ENCODE results near the gene CEBPE. TPM values are rescaled to one million over a fixed set of nuclear protein-coding genes. Genes with fewer than 3 reads are reported as not detected.

CEBPE gene
- total RNA-seq, 1 donor from 2014 or later = not detected

DNA sequence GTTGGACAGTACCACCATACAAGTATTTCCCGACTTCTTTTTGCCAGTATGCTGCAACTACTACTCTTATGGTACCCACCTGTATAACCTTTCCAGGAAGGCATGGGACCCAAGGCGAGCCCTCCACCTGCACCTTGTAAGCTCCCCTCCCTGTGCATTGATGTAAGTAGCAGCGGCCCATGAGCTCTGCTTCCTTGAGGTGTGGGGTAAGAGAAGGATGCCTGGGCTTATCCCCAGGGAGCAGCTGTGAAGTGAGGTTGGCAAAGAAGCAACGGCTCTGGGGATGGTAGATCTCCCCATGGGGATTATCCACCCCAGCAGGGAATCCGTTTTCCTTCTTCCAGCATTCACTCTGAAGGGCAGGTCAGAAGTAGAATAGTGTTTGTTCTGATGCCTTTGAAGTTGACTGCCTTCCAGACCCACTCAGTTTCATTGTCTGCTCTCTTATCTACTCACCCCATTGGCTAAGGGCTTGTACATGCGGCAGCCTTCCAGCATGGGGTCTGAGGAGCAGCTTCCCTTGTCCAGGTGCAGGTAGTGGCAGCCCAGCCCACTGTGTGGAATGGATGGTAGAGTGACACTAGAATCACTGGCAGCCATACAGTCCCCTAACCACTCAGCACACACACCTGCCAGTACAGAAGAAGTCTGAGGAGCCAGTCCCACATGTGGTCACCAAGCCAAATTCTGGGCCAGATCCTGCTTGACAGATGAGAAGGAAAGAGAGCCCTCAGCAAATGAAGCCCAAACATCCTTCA lies 17.7 kb downstream of the CEBPE start:
- DNase-seq (ENCODE audit: low read depth) = no peak
- no peak overlapping the region for H3K4me3 ChIP-seq (ENCODE audit: low read depth, low read length)
- TF ChIP-seq, protein P1, sequence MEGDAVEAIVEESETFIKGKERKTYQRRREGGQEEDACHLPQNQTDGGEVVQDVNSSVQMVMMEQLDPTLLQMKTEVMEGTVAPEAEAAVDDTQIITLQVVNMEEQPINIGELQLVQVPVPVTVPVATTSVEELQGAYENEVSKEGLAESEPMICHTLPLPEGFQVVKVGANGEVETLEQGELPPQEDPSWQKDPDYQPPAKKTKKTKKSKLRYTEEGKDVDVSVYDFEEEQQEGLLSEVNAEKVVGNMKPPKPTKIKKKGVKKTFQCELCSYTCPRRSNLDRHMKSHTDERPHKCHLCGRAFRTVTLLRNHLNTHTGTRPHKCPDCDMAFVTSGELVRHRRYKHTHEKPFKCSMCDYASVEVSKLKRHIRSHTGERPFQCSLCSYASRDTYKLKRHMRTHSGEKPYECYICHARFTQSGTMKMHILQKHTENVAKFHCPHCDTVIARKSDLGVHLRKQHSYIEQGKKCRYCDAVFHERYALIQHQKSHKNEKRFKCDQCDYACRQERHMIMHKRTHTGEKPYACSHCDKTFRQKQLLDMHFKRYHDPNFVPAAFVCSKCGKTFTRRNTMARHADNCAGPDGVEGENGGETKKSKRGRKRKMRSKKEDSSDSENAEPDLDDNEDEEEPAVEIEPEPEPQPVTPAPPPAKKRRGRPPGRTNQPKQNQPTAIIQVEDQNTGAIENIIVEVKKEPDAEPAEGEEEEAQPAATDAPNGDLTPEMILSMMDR (conservative IDR thresholded peaks at IDR 0.05; ENCODE audit: low read depth, low read length) = no peak

DNA sequence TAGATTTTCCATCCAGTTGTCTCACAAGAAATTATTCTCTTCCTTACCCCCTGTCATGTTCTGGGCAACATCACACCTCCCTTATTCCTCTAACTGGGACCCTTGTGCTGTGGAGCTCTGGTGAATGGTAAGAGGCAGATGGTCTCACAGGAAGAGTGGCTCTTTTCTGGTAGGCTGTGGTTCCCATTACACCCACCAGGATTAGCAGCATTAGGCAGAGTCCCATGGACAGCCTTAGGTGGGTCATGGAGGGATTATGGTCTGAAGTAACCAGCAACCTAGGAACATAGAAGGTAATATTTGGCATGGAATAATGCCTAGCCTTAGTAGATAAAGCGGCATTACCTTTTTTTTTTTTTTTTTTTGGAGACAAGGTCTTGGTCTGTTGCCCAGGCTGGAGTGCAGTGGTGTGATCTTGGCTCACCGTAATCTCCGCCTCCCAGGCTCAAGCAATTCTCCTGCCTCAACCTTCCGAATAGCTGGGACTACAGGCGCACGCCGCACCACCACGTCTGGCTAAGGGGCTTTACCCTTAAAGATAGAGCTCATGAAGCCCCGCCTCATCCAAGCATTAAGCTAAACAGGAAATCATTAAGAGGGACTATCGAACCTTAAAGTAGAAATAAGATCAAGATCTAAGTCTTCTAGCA lies 19.7 kb downstream of the CEBPE start:
- no peak for DNase-seq (ENCODE audit: low read depth)
- no peak overlapping the region for H3K4me3 ChIP-seq (ENCODE audit: low read depth, low read length)
- TF ChIP-seq, protein P1 (conservative IDR thresholded peaks at IDR 0.05; ENCODE audit: low read depth, low read length) = no peak

DNA sequence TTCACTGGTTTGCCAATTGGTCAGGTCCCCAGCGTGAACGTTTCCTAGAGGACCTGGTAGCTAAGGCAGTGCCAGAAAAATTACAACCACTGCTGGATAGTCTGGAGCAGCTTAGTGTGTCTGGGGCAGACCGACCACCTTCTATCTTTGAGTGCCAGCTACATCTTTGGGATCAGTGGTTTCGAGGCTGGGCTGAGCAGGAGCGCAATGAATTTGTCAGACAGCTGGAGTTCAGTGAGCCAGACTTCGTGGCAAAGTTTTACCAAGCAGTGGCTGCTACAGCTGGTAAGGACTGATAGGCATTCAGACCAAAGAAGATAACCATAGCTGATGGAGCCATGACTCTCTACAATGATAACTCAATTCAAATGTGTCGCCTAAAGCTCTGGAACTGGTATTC lies 21.3 kb downstream of the CEBPE start:
- no peak for DNase-seq (ENCODE audit: low read depth)
- TF ChIP-seq, protein P1 (conservative IDR thresholded peaks at IDR 0.05; ENCODE audit: low read depth, low read length) = no peak

DNA sequence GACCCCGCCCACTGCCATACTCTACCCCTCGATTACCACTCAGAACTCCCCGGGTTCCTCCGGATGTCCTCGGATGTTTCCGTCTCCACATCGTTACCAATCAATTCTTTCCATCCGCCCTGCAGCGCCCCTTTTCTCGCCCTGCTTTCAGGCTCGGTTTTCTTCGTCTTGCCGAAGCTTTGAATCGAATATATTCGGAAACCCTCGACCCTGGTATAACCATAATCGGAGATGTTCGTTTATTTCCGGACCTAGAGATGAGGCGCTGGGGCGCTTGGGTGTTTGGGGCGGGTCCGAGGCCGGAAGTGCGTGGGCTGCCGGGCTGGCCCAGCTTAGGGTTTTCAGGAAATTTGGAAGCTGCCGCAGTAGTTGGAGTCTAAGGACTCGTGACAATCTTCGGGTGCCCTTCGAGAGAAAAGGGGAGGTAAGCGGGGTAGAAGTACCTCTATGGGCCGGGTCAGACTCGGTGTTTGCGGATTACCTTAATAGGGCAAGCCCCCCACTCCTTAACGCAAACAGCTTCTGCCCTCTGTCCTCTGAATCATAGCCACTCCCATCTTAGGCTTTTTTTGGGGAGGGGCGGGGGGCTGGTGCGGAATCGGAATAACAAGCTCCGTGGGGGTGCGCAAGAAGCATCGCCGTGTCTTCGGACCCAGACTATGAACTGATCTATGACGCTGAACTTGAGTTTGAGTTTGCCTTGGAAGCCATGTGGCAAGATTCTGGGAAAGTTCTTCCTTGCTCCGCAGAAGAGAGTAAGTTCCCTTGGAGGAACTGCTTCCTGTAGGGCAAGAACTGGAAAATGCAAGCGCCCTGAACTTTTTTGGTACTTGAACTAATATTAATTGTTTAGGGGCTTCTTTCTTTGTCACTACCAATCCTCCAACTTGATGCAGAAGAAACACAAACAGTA lies 23.6 kb downstream of the CEBPE start, which contains the start of gene C14orf119:
Gene C14orf119, plus strand, starts transcription at position 310 of the 913 bp plus-strand sequence. CDS start 2,154 bp downstream, outside the sequence.
- peak; percentile 98 for DNase-seq (ENCODE audit: low read depth)
- TF ChIP-seq, protein P1 (conservative IDR thresholded peaks at IDR 0.05; ENCODE audit: low read depth, low read length) = no peak
- H3K4me3 ChIP-seq (ENCODE audit: low read depth, low read length) = peak within 1 kb of the TSS; percentile 74

More for the DNA sequence above, 21.3 kb downstream of the CEBPE start:
- no peak overlapping the region for H3K4me3 ChIP-seq (ENCODE audit: low read depth, low read length)

DNA sequence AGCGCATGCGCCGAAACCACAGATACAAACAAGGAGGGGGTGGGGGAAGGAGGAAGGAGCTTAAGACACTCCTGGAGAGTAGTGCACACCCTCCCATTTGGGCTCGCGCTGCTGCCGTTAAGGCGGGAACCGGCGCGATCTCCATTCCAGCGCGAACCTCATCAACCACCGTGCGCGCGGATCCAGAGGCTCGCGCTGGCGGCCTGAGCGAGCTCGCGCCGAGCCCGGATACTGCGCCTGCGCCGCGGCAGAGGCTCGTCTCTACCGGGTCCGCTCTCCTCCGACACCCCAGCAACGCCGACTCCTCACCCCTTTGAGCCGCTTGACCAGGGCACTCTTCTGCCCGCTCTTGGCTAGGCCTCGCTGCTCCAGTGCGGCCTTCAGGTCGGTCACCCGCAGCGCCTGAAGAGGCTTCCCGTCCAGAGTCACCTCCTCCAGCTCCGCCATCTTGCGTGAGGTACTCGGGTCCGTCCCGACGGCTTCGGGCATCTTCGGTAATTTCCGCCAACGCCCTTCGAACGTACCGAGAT lies 24.3 kb downstream of the CEBPE start, which contains the start of gene ACIN1:
Gene ACIN1, minus strand, starts transcription at position 471 of the 530 bp plus-strand sequence. Its CDS starts 24 bp downstream, at position 447.
- TF ChIP-seq, protein P1 (conservative IDR thresholded peaks at IDR 0.05; ENCODE audit: low read depth, low read length) = no peak
- H3K4me3 ChIP-seq (ENCODE audit: low read depth, low read length) = peak within 1 kb of the TSS; percentile 74
- DNase-seq (ENCODE audit: low read depth) = no peak

DNA sequence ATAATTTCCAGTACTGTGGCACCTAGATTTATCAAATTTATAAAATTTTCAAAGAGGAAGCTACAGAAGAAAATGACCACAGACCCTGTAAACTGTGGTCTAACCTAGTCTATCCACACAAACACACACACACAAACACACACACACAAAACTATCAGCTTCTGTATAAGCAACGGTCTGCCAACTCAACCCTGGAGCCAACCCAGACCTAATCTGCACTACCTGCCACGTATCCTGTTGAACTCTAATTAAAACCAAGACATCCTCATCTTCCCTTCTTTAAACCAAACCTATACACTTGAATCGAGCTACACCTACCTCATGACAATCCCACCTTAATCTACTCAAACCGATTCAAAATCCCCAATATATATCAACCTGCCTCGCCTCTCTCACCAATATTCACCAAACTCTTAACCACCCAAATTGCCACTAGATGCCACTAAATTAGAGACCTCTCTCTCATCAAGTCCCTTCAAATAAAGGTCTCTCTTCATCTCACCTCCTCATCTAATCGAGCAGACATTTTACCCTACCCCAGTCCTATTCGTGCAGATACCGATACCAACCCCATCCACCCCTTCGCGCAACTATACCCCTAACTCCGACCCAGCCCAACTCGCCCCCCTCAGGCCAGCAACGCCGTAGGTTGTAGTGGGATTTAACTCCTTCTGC lies 24.9 kb downstream of the CEBPE start:
- DNase-seq (ENCODE audit: low read depth) = no peak
- H3K4me3 ChIP-seq (ENCODE audit: low read depth, low read length) = peak overlapping the region; percentile 74
- TF ChIP-seq, protein P1 (conservative IDR thresholded peaks at IDR 0.05; ENCODE audit: low read depth, low read length) = peak; percentile 20

Data from epithelial cell of proximal tubule (primary cell).